H1 (cell line): ENCODE data around the gene USB1. TPM values are rescaled to one million over a fixed set of nuclear protein-coding genes. Genes with fewer than 3 reads are reported as not detected.

Experiments
- E2F6 ChIP-seq: IDR thresholded peaks from 2 replicates; pipeline ENCODE4 v1.6.1; 2012; ENCODE audit warnings: inconsistent platforms
- JUND ChIP-seq: IDR thresholded peaks from 2 replicates; pipeline ENCODE4 v1.6.1; 2011; ENCODE audit warnings: mild to moderate bottlenecking, improper control_type of control experiment, low read length
- polyA plus RNA-seq, 7 experiments: library from polyadenylated mRNA; depleted of rRNA in 3 of 7; stranded (reverse) in 5 of 7; unstranded in 2 of 7; fragments of >200 nt in 5 of 7; fragments of 200-250 nt in 2 of 7; gene quantifications; 1 replicate in 5 of 7; 2 replicates in 1 of 7; 4 replicates in 1 of 7; pipeline versions ENCODE4 v1.2.1 to v1.2.3, GENCODE V29; 2011 to 2013; ENCODE audit warnings: missing spikeins in 2 of 7, mixed read lengths in 2 of 7
- total RNA-seq: library from RNA; stranded (reverse); fragmentation: NEBNext Ultra II Directional; extraction: Animal tissue kit (Norgen Biotek cat#: 25700); gene quantifications from 2 replicates; pipeline ENCODE4 v1.2.1, GENCODE V29; 2021

The USB1 gene
- total and polyA plus RNA-seq, 2 of the 8 experiments (the other 6 are each of a cell fraction or from before 2014, with no cell fraction given) = 65.4 to 75.9 TPM

- TF ChIP-seq JUND (no peak), E2F6 (no peak)
Observed at GRCh38 chr16:57988929-57989328, 12.3 kb upstream of the USB1 start (continued).
